Jurkat, Clone E6-1 (cell line): ENCODE measurements around the gene CAMK4.
"Not testable (repeated sequence)": the region's sequence is repeated elsewhere in the genome, so short reads cannot be mapped to it uniquely, and the experiment has no call there.

Source experiments
- DNase-seq: peaks from one replicate; pipeline ENCODE4 v3.0.0-alpha.2; 2011; ENCODE audit warnings: low read depth, low spot score
- H3K4me3 ChIP-seq: 2 replicates; pipeline ENCODE4 v1.5.1; 2011; ENCODE audit warnings: mild to moderate bottlenecking, low read length, control low read depth, moderate library complexity

The CAMK4 gene

DNA sequence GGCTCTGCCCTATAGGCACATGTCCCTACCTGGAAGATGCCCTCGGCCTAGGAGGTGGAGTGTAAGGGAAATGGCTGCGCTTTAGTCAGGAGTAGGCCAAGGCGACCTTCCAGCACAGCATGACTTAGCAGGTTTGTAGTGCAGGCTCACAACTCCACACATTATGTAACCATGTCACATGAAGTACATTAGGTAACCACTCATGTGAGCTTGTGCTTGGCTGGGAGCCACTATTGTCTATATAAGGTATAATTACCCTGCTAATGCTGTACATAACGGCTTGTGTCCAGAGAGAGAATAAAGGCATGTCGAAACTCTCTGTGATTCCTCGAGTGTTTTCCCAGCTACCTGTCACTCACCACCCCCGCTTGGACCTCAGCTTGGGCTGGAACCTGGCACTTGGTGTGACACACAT, 74.9 kb downstream of the CAMK4 start:
- DNase-seq: peak; percentile 8
- H3K4me3 ChIP-seq: no peak overlapping the region

- no peak for DNase-seq
- H3K4me3 ChIP-seq: no peak overlapping the region
Measured at GRCh38 chr5:111299831-111300432, 75.7 kb downstream of the CAMK4 start.

- no peak for DNase-seq
- H3K4me3 ChIP-seq: no peak overlapping the region
Measured at GRCh38 chr5:111301264-111301663, 77.1 kb downstream of the CAMK4 start.

DNA sequence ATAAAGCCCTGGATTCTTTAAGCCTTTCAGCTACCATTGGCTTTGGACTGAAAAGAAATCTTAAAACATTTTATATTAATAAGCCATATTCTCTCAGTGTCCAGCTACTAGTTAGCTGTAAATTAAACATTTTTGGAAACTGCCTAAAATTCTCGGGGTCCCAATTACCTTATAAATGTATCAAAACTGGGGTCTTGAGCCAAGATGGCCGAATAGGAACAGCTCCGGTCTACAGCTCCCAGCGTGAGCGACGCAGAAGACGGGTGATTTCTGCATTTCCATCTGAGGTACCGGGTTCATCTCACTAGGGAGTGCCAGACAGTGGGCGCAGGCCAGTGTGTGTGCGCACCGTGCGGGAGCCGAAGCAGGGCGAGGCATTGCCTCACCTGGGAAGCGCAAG, 77.9 kb downstream of the CAMK4 start:
- H3K4me3 ChIP-seq, DNase-seq: not testable (repeated sequence)

DNA sequence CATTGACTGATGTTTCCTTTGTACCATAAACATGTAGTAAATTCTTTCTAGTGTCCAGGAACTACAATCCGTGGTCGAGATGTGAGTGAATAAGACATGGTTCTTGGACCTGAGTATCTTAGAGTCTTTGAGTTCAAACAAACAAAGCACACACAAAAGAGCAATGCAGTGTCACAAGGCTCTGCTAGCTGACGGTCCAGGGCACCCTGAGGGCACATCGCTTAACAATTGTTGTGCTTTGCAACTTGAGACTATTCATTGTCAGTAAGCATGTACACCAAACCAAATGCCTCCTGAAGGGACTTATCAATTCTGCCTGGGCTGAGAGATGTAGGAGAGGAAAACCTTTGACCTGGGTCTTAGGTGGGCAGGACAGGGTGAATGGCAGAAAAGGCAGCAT, 84.8 kb downstream of the CAMK4 start:
- no peak for DNase-seq
- no peak overlapping the region for H3K4me3 ChIP-seq

DNA sequence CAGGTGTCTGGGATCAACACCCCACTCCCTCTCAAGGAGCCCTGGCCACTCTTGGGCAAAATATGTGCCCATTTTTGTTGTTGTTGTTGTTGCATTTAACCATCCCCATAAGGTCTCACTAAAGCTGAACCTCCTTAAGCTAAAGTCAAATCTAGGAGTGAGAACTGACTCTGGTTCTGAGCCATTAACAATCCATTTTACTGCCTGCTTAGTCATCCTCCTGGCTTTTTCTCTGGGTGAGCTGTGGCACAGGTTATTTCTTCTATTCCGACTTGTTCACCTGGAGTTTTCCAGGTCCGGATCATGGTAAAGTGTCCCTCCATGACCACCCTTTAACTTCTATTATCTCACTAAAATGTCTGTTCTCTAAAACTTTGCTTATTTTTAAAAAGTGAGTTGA, 85.2 kb downstream of the CAMK4 start:
- no peak for DNase-seq
- H3K4me3 ChIP-seq: no peak overlapping the region

DNA sequence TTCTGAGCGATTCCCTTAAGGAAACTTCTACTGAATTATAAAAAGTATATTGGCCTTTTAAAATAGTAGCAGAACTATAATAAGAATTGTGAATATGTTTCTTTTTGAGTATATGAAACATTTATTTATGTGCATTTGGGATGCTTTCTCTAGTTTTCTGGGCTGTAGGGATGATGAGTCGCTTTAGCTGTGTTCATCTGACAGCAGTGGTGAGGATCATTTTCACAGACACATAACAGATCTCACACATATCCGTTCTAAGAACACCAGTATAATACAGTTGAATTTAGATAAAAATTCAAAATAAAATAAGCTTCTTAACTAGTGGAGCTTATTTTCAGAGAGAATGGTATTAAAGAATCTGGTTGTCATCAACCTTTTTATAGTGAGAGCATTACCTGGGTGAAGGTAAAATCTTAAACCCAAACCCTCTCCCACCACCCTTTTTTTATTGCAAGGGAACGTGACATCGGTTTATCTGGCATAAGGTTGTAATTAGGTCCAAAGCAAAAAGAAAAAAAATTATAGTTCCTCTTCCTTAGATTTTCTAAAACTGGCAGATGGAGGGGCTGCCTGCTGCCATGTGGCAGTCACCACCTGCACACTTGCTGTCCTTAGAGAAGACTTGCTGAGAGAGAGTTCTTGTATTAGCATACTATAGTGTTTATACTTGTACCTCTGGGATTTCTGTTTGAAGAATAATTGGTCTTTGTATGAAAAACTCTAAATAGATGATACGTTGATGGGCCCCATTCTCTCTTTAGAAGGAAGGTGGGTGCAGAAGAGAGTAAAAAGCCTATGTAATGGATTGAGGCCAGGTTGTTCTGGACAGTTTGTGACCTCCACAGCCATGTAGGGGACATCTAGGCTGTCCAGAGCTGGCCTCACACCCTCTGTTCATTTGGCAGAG, 86.8 kb downstream of the CAMK4 start:
- H3K4me3 ChIP-seq: no peak overlapping the region
- DNase-seq: no peak

- no peak overlapping the region for H3K4me3 ChIP-seq
- no peak for DNase-seq
Measured at GRCh38 chr5:111311666-111312065, 87.5 kb downstream of the CAMK4 start.

DNA sequence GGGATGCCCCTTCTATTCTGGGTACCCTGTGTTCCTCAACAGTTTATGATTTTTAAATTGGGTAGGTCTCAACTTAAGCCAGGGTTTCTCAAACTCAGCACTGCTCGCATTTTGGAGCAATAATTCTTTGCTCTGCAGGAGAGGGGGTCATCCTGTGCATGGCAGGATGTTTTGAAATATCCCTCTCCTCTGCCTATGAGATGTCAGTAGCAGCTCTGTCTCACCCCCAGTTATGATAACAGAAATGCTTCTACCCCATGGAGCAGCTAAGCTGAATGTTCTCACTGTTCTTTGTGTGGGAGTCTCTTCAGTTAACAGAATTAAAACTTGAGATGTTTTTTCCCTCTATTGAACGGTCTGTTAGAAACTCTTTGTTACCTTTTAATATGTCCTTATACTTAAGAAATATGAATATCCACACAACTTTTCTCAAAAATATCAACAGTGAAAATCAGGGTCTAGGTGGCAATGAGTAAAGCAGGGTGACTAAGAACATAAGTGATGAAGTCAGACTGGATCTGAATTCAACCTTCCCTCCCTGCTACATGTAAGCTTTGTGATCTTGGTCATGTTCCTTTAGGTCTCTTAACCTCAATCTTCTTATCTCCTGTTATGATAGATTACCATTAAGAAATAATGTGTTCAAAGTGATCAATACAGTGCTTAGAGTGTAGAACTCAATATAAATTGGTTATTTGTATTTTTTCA, 89.0 kb downstream of the CAMK4 start:
- H3K4me3 ChIP-seq: no peak overlapping the region
- DNase-seq: no peak

GRCh38 chr5:111320953-111321352, 96.8 kb downstream of the CAMK4 start:
- DNase-seq: no peak
- H3K4me3 ChIP-seq: no peak overlapping the region

GRCh38 chr5:111321376-111321775, 97.2 kb downstream of the CAMK4 start:
- H3K4me3 ChIP-seq: no peak overlapping the region
- no peak for DNase-seq

DNA sequence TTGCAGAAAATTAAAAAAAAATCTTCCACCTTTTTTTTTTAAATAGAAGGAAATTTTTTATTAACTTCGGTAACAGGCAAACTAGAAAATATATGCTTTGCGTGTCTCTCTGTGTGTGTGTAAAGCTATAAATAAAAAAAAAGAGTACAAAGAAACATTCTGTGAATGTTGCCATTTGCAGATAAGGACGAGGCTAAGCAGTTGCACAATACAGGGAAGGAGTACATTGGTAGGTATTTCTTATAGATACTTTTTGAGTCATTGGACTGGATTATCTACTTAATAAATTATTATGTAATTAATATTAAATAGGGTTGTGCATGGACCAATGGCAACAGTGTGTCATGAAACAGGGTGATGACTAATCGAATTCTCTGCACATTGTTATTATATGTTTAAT, 102.4 kb downstream of the CAMK4 start:
- DNase-seq: no peak
- H3K4me3 ChIP-seq: no peak overlapping the region

DNA sequence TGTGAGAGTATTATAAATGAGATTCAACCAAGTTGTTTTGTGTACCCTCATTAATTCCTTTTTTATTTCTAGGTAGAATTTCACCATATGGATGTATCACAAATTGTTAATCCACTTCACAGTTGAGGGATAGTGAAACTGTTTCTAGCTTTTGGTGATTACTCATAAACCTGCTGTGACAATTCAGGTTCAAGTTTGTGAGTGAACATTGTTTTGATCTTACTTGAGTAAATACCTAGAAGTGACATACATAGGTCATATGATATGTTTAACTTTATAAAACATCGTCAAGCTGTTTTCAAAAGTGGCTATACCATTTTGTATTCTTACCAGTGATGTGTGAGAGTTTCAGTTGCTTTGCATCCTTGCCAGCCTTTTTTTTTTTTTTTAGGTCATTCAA, 112.9 kb downstream of the CAMK4 start:
- no peak overlapping the region for H3K4me3 ChIP-seq
- DNase-seq: no peak

- H3K4me3 ChIP-seq: no peak overlapping the region
- DNase-seq: no peak
Measured at GRCh38 chr5:111337688-111338087, 113.5 kb downstream of the CAMK4 start.

GRCh38 chr5:111345731-111346130, 121.5 kb downstream of the CAMK4 start:
- no peak overlapping the region for H3K4me3 ChIP-seq
- no peak for DNase-seq

GRCh38 chr5:111347021-111347420, 122.8 kb downstream of the CAMK4 start:
- no peak overlapping the region for H3K4me3 ChIP-seq
- DNase-seq: no peak

DNA sequence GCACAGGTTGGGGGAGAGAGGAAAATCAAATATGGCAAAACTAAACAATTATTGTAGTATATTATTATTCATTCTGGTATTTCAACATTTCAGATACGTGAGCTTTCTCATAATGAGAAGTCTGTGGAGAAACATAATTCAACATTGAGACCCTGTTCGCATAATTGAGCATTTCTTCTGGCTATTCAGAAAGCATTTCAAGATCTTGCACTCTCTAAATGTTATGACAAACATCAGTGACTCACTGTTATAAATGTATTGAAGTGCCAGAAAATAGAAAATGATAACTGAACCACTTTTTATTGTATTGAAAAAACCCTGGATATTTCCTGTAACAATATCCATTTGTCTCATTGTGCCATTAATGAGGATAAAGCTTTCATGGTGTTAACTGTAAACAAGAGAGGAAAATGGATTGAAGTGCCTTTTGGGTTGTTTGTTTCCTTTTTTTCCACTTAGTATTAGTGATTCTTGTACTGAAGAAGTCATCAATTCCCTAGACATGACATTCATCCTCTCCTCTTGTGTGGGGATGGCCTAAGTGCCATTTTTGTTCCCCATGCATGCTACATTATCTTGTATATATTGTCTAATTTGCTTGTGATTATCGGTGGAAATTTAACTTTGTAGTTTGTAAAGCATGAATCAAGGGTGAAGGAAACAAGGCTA, 124.6 kb downstream of the CAMK4 start:
- DNase-seq: no peak

GRCh38 chr5:111349429-111349828, 125.2 kb downstream of the CAMK4 start:
- no peak overlapping the region for H3K4me3 ChIP-seq
- no peak for DNase-seq

More for the DNA sequence above, 124.6 kb downstream of the CAMK4 start:
- H3K4me3 ChIP-seq: no peak overlapping the region

DNA sequence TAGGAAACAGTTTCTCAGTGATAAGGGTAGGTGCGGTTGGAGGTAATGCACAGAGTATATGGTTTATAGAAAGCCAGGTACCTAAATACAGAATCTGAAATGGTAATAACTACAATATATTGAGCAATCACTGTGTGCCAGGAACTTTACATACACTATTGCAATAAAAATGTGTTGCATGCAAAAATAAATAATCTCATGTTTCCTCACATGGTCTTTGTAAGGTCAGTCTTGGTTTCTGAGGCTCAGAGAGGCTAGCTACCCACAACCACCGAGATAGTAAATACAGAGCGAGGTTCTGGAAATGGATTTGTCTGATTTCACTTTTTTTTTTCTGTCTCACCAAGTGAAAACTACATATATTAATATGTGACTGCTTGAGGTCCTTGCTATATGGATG, 128.9 kb downstream of the CAMK4 start:
- no peak overlapping the region for H3K4me3 ChIP-seq
- DNase-seq: no peak

- not testable (repeated sequence) for H3K4me3 ChIP-seq, DNase-seq
Measured at GRCh38 chr5:111358726-111359125, 134.5 kb downstream of the CAMK4 start.
